Breast epithelium (tissue), 4 donors: ENCODE results near the gene NAT16. TPM values are rescaled to one million over a fixed set of nuclear protein-coding genes. Genes with fewer than 3 reads are reported as not detected.

Experiments used
- DNase-seq, 2 donors: peaks; one replicate each; pipeline ENCODE4 v3.0.0-alpha.2; 2019; ENCODE audit warnings: low spot score in 2 of 2
- H3K27ac ChIP-seq, 2 donors: fragments of 200-600 bp; sonication (generic) in 1 of 2; one replicate each; pipeline ENCODE4 v1.5.1; 2016 to 2019; ENCODE audit warnings: mild to moderate bottlenecking in 1 of 2
- H3K27me3 ChIP-seq, 2 donors: fragments of 200-600 bp; sonication (generic) in 1 of 2; one replicate each; pipeline versions ENCODE4 v1.5.1 to v1.6.0; 2017 to 2019; ENCODE audit warnings: control low read depth in 1 of 2, mild to moderate bottlenecking in 1 of 2
- H3K36me3 ChIP-seq: fragments of 200-600 bp; one replicate; pipeline ENCODE4 v1.5.1; 2019
- H3K4me1 ChIP-seq, 2 donors: fragments of 200-600 bp; sonication (generic); one replicate each; pipeline ENCODE4 v1.5.1; 2016 to 2019; ENCODE audit warnings: control low read depth in 1 of 2
- H3K4me3 ChIP-seq, 3 donors: fragments of 200-600 bp; sonication (generic); 1 replicate in 2 of 3; 2 replicates in 1 of 3; pipeline ENCODE4 v1.5.1; 2016 to 2019; ENCODE audit warnings: mild to moderate bottlenecking in 3 of 3, moderate library complexity in 2 of 3
- H3K9me3 ChIP-seq, 2 donors: fragments of 200-600 bp; sonication (generic) in 1 of 2; one replicate each; pipeline ENCODE4 v1.5.1; 2016 to 2019; ENCODE audit warnings: control low read depth in 1 of 2
- POLR2A ChIP-seq: fragments of 450-650 bp; IDR thresholded peaks from one replicate; pipeline ENCODE4 v1.6.1; 2016; ENCODE audit warnings: antibody characterized with exemption, mild to moderate bottlenecking, moderate library complexity
- POLR2AphosphoS5 ChIP-seq, 3 donors: sonication (generic); formaldehyde crosslinking; IDR thresholded peaks; one replicate each; pipeline ENCODE4 v1.6.1; 2017; ENCODE audit warnings: antibody characterized with exemption in 3 of 3
- intact Hi-C: fragments of 100-400 bp; cut with DNase I; formaldehyde crosslinking; loops from one replicate; pipeline ENCODE4 v1.15.1; 2023; ENCODE audit warnings: low total_unique reads
- total RNA-seq, 3 donors: library from RNA; depleted of rRNA; stranded (reverse); fragments of >200 nt; gene quantifications; one replicate each; pipeline ENCODE4 v1.1.0, GENCODE V29; 2016
- TF ChIP-seq, protein P1 (sequence below), 3 donors: fragments of 450-650 bp; IDR thresholded peaks; one replicate each; pipeline ENCODE4 v1.5.1; 2016 to 2017; ENCODE audit warnings: antibody characterized with exemption in 3 of 3, mild to moderate bottlenecking in 3 of 3, moderate library complexity in 3 of 3

Gene NAT16
- total RNA-seq, 3 donors from 2014 or later, result not detected

DNA sequence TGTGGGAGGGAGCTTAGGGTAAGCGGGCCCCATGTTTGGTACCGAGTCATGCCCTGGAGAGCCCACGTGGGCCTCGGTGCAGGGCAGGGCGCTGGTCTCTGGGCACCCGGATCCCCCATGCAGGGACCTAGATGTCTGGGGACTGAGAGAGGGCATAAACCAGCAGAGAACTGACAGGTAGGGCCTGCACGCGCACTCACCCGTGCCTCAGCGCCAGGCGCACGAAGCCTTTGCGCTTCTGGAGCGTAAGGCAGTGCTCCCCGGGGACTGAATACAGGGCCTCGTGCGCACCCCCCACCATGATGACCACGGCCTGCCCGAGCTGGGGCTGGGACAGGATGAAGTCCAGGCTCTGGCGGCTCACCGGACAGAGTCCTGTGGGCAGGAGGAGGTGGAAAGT lies 17.9 kb upstream of the NAT16 start:
- H3K9me3 ChIP-seq, result no peaks in the 10 kb centered on the region
- H3K27ac ChIP-seq, result no peak overlapping the region
- intact Hi-C loops, result no loop called here
- no peaks in the 10 kb centered on the region for H3K4me1 ChIP-seq
- TF ChIP-seq, protein P1, sequence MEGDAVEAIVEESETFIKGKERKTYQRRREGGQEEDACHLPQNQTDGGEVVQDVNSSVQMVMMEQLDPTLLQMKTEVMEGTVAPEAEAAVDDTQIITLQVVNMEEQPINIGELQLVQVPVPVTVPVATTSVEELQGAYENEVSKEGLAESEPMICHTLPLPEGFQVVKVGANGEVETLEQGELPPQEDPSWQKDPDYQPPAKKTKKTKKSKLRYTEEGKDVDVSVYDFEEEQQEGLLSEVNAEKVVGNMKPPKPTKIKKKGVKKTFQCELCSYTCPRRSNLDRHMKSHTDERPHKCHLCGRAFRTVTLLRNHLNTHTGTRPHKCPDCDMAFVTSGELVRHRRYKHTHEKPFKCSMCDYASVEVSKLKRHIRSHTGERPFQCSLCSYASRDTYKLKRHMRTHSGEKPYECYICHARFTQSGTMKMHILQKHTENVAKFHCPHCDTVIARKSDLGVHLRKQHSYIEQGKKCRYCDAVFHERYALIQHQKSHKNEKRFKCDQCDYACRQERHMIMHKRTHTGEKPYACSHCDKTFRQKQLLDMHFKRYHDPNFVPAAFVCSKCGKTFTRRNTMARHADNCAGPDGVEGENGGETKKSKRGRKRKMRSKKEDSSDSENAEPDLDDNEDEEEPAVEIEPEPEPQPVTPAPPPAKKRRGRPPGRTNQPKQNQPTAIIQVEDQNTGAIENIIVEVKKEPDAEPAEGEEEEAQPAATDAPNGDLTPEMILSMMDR (IDR thresholded peaks at IDR 0.05), result no peak
- TF ChIP-seq POLR2A (no peak), POLR2AphosphoS5 (IDR thresholded peaks at IDR 0.05) (no peak)
- no peak for DNase-seq
- no peaks in the 10 kb centered on the region for H3K36me3 ChIP-seq
- no peak overlapping the region for H3K4me3 ChIP-seq
- peaks cover 0 to 40% of the 10 kb centered on the region in 2 donors for H3K27me3 ChIP-seq

DNA sequence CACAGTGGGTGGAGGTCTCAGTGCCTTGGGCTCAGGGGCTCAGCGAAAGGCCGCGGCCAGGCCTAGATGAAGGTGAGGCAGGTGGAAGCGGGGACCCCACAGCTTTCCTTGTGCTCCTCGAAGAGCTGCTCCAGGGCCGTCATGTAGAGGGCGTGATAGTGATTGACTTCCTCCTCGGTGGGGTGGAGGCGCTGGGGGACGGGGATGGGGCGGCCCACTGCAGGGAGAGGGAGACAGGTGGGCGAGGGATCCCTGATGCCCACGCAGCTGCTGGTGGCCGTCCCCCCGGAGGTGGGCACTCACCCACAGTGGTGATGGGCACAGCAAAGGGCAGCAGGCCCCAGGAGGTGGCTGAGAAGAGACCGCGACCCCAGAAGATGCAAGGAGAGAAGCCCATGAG lies 15.8 kb upstream of the NAT16 start:
- intact Hi-C loops, result no loop called here
- peaks cover 0 to 20% of the 10 kb centered on the region in 2 donors for H3K27me3 ChIP-seq

DNA sequence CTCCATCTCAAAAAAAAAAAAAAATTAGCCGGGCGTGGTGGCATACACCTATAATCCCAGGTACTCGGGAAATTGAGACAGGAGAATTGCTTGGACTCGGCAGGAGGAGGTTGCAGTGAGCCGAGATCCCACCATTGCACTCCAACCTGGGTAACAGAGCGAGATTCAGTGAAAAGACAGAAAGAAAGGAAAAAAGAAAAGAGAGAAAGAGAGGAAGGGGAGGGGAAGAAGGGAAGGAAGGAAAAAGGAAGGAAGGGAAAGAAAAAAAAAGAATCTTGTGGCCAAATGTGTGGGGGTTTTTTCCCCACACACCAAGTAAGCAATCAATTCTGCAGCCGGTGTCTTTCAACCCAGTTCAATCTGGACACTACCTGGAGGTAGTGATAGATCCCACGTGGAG lies 9.0 kb upstream of the NAT16 start:
- H3K4me3 ChIP-seq, result no peak overlapping the region
- no peak overlapping the region for H3K27ac ChIP-seq
- no peaks in the 10 kb centered on the region for H3K9me3 ChIP-seq
- TF ChIP-seq POLR2AphosphoS5 (IDR thresholded peaks at IDR 0.05) (no peak), POLR2A (no peak)
- TF ChIP-seq, protein P1 (IDR thresholded peaks at IDR 0.05), result no peak
- no peaks in the 10 kb centered on the region for H3K27me3 ChIP-seq
- DNase-seq, result no peak
- intact Hi-C loops, result no loop called here
- H3K4me1 ChIP-seq, result no peaks in the 10 kb centered on the region
- H3K36me3 ChIP-seq, result no peaks in the 10 kb centered on the region

More for the DNA sequence above, 15.8 kb upstream of the NAT16 start:
- Histone ChIP-seq H3K4me3 (no peak overlapping the region), H3K27ac (no peak overlapping the region), H3K36me3 (no peaks in the 10 kb centered on the region), H3K9me3 (no peaks in the 10 kb centered on the region), H3K4me1 (no peaks in the 10 kb centered on the region)
- TF ChIP-seq POLR2A (no peak), POLR2AphosphoS5 (IDR thresholded peaks at IDR 0.05) (no peak)
- TF ChIP-seq, protein P1 (IDR thresholded peaks at IDR 0.05), result no peak
- DNase-seq, result no peak

DNA sequence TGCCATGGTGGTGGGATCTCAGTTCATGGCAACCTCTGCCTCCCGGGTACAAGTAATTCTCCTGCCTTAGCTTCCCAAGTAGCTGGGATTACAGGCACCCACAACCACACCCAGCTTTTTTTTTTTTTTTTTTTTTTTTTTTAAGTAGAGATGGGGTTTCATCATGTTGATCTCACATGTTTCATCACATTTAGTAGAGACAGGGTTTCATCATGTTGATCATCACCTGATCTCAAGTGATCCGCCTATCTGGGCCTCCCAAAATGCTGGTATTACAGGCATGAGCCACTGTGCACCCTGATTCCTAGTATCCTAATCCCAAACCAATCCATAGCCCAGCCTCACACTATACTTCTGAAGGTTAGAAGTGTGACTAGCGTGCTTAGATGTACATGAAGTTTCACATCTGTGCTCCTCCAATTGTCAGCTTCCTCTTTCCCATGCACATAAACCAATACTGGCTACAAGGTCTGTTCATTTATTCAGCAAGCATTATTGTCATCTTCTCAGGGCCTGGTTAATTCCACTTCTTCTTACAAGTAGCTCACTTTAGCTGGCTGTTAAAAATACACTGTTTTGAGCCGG lies 6.8 kb upstream of the NAT16 start:
- no peak overlapping the region for H3K27ac ChIP-seq
- TF ChIP-seq POLR2AphosphoS5 (IDR thresholded peaks at IDR 0.05) (no peak), POLR2A (no peak)
- TF ChIP-seq, protein P1 (IDR thresholded peaks at IDR 0.05), result no peak
- no peak overlapping the region for H3K4me3 ChIP-seq
- H3K27me3 ChIP-seq, result peaks cover 0 to 3% of the 10 kb centered on the region in 2 donors
- DNase-seq, result no peak
- H3K9me3 ChIP-seq, result no peaks in the 10 kb centered on the region
- intact Hi-C loops, result no loop called here
- no peaks in the 10 kb centered on the region for H3K4me1 ChIP-seq
- H3K36me3 ChIP-seq, result no peaks in the 10 kb centered on the region

DNA sequence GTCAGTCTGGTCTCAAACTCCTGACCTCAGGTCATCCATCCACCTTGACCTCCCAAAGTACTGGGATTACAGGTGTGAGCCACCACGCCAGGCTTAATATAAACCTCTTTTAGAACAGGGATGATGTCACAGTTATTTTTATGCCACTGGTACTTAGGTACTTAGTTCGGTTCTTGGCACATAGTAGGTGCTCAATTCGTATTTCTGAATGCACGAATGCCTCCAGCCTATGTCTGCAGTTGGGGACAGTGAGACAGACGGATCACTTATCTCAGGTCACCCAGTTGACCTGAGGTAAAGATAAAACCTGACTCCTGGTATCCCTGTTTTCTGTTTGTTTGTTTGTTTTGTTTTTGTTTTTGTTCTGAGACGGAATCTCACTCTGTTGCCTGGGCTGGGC lies 6.1 kb upstream of the NAT16 start:
- no peaks in the 10 kb centered on the region for H3K4me1 ChIP-seq
- H3K27ac ChIP-seq, result no peak overlapping the region
- H3K4me3 ChIP-seq, result no peak overlapping the region
- no peaks in the 10 kb centered on the region for H3K36me3 ChIP-seq
- intact Hi-C loops, result no loop called here
- TF ChIP-seq POLR2A (no peak), POLR2AphosphoS5 (IDR thresholded peaks at IDR 0.05) (no peak)
- TF ChIP-seq, protein P1 (IDR thresholded peaks at IDR 0.05), result no peak
- H3K27me3 ChIP-seq, result peaks cover 0 to 7% of the 10 kb centered on the region in 2 donors
- no peaks in the 10 kb centered on the region for H3K9me3 ChIP-seq
- no peak for DNase-seq
